Fibroblast of peridontal ligament (primary cell): ENCODE measurements around the gene CDH16.
"Not testable (repeated sequence)": the region's sequence is repeated elsewhere in the genome, so short reads cannot be mapped to it uniquely, and the experiment has no call there.

ENCODE experiments used
- DNase-seq: peaks from one replicate; pipeline ENCODE4 v3.0.0-alpha.2; 2010; ENCODE audit errors: extremely low read depth

Gene CDH16

DNA sequence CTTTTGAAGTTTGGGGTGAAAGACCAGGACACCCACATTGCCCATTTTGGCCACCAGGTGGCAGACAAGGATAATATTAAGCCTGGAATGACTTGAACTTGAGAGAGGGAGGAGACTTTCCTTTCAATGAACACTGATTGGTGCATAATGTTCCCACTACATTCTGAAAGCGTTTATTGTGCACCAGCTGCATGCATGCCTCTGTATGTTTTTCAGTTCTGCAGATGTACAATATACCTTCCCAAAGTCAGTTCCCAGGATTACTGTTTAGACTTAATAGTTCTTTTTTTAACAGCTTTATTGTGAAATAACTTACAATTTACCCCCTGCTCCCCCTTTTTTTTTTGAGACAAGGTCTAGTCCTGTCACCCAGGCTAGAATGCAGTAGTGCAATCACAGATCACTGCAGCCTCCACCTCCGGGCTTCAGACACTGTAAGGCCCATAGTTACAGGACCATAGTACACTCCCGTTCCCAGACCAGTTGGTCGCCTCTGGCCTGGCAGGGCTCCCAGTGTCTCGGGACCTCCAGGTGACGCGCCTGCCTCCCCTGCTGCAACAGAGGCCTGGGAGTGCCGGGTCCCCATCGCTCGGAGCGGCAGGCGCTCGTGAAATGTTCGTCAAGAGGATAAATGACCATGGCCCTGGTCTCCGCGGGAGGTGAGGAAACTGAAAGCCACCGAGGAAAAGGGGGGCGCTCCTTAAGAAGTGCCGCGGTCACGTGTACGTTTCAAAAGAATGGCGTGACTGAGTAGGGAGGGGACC lies 28.8 kb upstream of the CDH16 start:
- peak; percentile 90 for DNase-seq

- DNase-seq: no peak
Measured at GRCh38 chr16:66946974-66947301, 28.3 kb upstream of the CDH16 start.

DNA sequence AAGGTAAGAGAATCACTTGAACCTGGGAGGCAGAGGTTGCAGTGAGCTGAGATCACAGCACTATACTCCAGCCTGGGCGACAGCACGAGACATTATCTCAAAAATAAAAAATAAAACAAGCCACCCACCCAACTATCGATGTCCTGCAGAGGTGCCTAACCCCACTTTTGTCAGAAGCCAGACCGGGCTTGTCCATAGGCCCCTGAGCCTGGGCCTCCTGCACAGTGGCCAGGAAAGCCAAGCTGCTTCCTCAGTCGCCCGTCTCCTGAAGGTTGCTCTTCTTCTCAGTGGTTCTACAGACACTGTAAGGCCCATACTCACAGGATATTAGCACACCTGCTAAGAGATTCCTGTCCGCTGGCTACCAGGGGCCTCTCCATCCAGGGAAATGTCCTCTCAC lies 27.9 kb upstream of the CDH16 start:
- no peak for DNase-seq

- no peak for DNase-seq
Measured at GRCh38 chr16:66945939-66946338, 27.3 kb upstream of the CDH16 start.

- not testable (repeated sequence) for DNase-seq
Measured at GRCh38 chr16:66944971-66945370, 26.3 kb upstream of the CDH16 start.

- no peak for DNase-seq
Measured at GRCh38 chr16:66944054-66944441, 25.4 kb upstream of the CDH16 start.

DNA sequence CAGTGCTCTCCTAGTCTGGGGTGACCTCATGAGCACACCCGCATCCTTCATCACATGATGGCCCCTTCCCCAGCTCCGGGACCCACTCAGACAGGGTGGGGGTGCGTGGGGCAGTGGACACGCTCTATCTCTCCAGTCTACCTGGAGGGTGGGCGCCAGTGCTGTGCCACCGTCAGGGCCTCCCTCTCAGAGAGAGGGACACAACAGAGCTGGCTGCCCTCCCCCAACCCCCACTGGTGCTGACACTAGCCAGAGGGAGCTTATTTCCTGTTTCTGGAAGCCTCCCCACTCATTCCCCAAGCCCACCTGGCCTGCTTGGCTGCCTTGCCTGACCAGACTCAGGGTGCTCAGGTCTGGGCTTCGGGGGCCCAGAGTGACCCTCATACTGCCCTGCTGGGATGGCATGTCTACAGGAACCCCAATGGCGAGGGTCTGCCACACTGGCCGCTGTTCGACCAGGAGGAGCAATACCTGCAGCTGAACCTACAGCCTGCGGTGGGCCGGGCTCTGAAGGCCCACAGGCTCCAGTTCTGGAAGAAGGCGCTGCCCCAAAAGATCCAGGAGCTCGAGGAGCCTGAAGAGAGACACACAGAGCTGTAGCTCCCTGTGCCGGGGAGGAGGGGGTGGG lies 24.9 kb upstream of the CDH16 start:
- DNase-seq: no peak

DNA sequence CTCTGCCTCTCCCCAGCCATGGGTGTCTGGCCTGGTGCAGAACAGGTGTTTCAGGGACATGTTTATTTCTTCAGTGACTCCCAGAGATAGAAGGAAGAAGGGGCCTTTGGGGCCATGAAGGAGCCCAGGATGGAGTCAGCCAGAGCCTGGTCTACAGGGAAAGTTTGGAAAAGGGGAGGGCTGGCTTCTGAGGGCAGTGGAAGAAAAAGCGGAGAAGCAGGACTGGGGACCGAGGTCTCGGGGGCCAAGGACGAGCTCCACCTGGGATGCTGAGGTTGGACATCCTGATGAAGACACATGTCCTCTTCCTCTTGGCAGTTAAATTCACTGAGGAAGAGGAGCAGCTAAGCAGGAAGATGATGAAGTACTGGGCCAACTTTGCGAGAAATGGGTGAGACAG lies 24.3 kb upstream of the CDH16 start:
- no peak for DNase-seq

- no peak for DNase-seq
Measured at GRCh38 chr16:66940236-66940635, 21.6 kb upstream of the CDH16 start.

GRCh38 chr16:66939366-66939765 lies 20.7 kb upstream of the CDH16 start:
- no peak for DNase-seq

- no peak for DNase-seq
Measured at GRCh38 chr16:66937725-66938337, 19.1 kb upstream of the CDH16 start.

DNA sequence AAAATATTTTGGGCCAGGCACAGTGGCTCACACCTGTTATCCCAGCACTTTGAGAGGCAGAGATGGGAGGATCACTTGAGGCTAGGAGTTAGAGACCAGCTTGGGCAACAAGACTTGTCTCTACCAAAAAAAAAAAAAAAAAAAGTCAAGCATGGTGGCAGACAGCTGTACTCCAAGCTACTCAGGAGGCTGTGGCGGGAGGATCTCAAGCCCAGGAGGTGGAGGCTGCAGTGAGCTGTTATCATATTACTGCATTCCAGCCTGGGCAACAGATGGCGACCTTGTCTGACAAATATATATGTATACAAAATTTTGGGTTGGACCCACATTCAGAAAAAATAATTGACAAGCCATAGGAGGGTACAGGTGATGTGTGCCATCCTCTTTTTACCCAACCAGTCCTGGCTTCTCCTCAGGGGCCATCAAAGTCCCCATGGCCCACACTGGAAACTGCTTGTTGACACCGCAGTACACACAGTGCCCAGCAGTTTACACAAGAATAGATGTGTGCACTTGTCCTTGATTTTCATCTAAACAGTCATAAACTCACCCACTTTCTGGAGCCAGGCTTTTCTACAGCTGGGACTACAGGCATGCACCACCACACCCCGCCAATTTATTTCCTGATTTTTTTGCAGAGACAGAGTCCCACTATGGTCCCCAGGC lies 18.3 kb upstream of the CDH16 start:
- DNase-seq: no peak

DNA sequence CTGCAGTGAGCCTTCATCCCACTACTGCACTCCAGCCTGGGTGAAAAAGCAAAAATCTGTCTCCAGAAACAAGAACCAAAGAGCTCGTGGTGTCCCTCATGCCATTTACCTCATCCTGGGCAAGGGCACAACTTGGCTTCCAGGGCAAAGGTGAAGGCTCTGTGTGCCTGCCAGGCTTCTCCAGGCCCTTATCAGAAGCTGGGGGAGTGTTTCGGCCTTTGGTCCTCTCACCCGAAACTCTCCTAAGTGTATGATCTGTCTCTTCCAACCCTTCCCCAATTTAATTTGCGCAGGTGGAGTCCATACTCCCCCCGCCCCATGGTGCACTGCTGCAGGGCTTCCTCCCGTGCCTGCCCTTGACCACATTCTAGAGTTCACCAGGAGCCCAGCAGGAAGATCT lies 17.8 kb upstream of the CDH16 start:
- no peak for DNase-seq

DNA sequence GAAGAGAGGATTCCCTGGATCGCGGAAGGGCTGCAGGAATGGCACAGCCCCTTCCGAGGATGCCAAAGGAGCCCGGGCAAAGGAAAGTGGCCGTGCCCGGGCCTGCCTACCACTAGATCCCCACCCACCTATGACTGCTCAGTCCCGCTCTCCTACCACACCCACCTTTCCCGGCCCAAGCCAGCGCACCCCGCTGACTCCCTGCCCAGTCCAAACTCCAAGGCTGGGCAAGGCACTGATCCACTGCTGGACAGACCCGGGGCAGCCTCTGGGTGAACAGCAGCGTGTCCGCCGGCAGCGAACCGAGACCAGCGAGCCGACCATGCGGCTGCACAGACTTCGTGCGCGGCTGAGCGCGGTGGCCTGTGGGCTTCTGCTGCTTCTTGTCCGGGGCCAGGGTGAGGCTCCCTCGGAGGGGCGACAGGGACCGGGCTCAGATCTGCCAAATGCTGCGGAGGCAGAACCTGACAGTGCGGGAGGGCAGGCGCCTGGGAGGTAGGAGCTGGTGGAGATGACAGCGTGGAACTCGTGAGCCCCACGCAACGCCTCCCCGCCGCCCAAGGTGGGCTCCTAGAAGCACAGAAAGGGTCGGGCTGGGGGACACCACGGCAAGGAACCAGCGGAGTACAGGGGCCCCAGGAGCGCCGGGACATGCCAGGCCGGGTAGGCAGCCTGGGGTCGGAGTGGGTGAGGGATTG lies 16.8 kb upstream of the CDH16 start, which contains the start of gene CES2:
Gene CES2 (plus strand): TSS at position 203 of the 698 bp plus-strand sequence. CDS start 120 bp downstream, at position 323.
- peak; percentile 38 for DNase-seq

- DNase-seq: peak; percentile 8
Measured at GRCh38 chr16:66934839-66935313, 16.2 kb upstream of the CDH16 start.

GRCh38 chr16:66934138-66934838 lies 15.6 kb upstream of the CDH16 start, which contains the start of gene CIAO2B:
CIAO2B (minus strand) TSS chr16:66934402; CDS start chr16:66934364, 38 bp downstream.
- peak; percentile 75 for DNase-seq

DNA sequence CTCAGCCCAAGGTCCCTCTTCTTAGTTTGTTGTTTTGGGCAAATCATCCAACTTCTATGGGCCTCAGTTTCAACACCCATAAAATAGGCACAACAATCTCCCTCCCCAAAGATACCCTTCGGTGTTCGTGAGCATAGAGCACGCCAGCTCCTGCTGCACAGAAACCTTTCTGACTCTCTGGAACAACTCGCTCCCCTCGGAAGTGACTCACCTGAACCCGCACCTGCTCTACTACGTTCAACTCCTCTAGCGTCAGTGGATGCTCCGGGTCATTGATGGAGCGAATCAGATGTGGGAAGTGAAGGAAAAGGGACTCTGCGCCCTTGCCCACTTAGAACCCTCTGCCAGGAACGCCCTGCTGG lies 15.1 kb upstream of the CDH16 start:
- DNase-seq: no peak

- DNase-seq: no peak
Measured at GRCh38 chr16:66932076-66932475, 13.4 kb upstream of the CDH16 start.

GRCh38 chr16:66931665-66932064 lies 13.0 kb upstream of the CDH16 start:
- DNase-seq: no peak

DNA sequence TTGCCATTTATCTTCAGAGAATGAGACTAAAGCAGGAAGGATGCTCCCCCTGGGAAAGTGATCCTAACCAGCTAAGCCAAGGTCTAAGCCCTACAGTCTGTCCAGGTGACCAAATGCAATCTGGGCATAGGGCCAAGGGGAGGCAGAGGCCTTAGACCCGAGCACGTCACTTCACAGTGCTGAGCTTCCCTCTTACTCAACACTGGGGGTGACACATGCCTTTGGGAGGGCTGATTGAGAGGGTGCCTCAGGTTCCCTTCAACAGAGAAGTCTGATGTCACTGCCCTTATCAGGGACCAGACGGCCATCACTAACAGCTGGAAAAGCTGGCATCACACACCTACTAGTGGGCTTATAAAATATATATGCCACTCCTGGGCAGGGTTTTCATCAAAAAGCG lies 11.5 kb upstream of the CDH16 start:
- no peak for DNase-seq

GRCh38 chr16:66928702-66929388 lies 10.2 kb upstream of the CDH16 start:
- peak; percentile 36 for DNase-seq
